Tibial nerve (tissue), 4 donors: ENCODE data around the gene FXYD5. TPM values are rescaled to one million over a fixed set of nuclear protein-coding genes. Genes with fewer than 3 reads are reported as not detected.

ENCODE experiments used
- DNase-seq, 2 donors: peaks; one replicate each; pipeline ENCODE4 v3.0.0-alpha.2; 2019; ENCODE audit warnings: low spot score in 2 of 2
- H3K27ac ChIP-seq, 4 donors: fragments of 200-600 bp; sonication (generic) in 3 of 4; one replicate each; pipeline ENCODE4 v1.5.1; 2017 to 2019; ENCODE audit warnings: mild to moderate bottlenecking in 1 of 4
- H3K27me3 ChIP-seq, 2 donors: fragments of 200-600 bp; sonication (generic) in 1 of 2; one replicate each; pipeline versions ENCODE4 v1.5.1 to v1.6.0; 2017 to 2019
- H3K36me3 ChIP-seq, 3 donors: fragments of 200-600 bp; sonication (generic); one replicate each; pipeline ENCODE4 v1.5.1; 2018 to 2019
- H3K4me1 ChIP-seq, 4 donors: fragments of 200-600 bp; sonication (generic) in 3 of 4; one replicate each; pipeline ENCODE4 v1.5.1; 2017 to 2019
- H3K4me3 ChIP-seq, 4 donors: fragments of 200-600 bp; sonication (generic) in 3 of 4; one replicate each; pipeline ENCODE4 v1.5.1; 2017 to 2019; ENCODE audit warnings: mild to moderate bottlenecking in 1 of 4, moderate library complexity in 1 of 4
- H3K9me3 ChIP-seq, 4 donors: fragments of 200-600 bp; sonication (generic) in 3 of 4; one replicate each; pipeline ENCODE4 v1.5.1; 2017 to 2019
- EP300 ChIP-seq, 2 donors: sonication (generic); formaldehyde crosslinking; IDR thresholded peaks; one replicate each; pipeline ENCODE4 v1.6.1; 2017; ENCODE audit warnings: antibody characterized with exemption in 2 of 2, mild to moderate bottlenecking in 1 of 2
- POLR2A ChIP-seq, 2 donors: fragments of 450-650 bp; IDR thresholded peaks; one replicate each; pipeline ENCODE4 v1.6.1; 2017; ENCODE audit warnings: antibody characterized with exemption in 2 of 2, mild to moderate bottlenecking in 2 of 2, moderate library complexity in 2 of 2
- WGBS, 2 donors: methylation state at CpG; one replicate each; pipeline ENCODE4 v1.1.5; 2018; 5-methylcytosine and 5-hydroxymethylcytosine counted together
- total RNA-seq, 4 donors: library from RNA; depleted of rRNA; stranded (reverse); fragments of >200 nt; gene quantifications; one replicate each; pipeline ENCODE4 v1.1.0, GENCODE V29; 2016
- TF ChIP-seq, protein P1 (sequence below), 5 experiments: fragments of 200-600 bp in 3 of 5; fragments of 450-650 bp in 2 of 5; sonication (generic) in 3 of 5; IDR thresholded peaks; one replicate each; pipeline ENCODE4 v1.5.1; 2016 to 2019; ENCODE audit warnings: antibody characterized with exemption in 5 of 5, mild to moderate bottlenecking in 3 of 5, moderate library complexity in 2 of 5

FXYD5 gene
- total RNA-seq, 4 donors from 2014 or later: 19.9 to 53.4 (median 37.5) TPM

DNA sequence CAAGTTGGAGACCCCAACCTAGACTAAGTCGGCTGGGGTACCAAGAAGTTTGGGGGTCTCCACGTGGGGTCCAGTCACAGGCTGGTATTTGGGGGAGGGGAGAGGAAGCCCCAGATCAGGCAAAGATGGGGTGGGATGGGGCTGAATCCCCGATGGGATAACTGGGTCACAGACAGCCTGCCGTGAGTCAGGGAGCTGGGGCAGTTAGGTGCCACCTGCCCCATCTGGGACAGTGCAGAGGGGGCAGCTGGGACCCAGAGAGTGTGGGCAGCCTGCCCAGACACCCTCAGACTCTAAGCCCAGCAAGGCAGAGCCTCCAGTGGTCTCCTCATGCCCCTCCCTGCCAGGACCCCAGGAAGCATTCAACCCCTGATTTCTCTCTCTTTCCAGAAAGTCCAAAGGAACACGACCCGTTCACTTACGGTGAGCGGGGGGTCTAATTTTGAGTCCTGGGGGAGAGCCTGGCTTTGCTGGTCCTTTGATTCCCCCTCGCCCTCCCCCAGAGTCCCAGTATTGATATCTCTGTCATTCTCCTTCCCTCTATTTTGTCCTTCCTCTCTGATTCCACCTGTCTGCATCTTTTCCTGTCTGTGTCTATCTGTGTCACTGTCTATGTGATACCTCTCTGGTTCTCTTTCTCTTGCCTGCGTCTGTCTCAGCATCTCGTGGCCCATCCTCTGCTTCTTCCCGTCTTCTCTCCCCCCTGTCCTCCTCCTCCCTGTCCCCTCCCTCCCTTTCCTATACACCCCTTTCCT lies 14.2 kb upstream of the FXYD5 start:
- 23 to 27% methylated on average over 12 of the region's 12 CpGs for WGBS, 2 donors
- Histone ChIP-seq H3K9me3 (no peaks in the 10 kb centered on the region), H3K4me1 (peaks cover 0 to 80% (median 43%) of the 10 kb centered on the region in 4 donors), H3K4me3 (peak overlapping the region; percentile 48 to 62 (median 54)), H3K27me3 (no peaks in the 10 kb centered on the region), H3K27ac (peak overlapping the region; percentile 88 to 99 (median 96)), H3K36me3 (no peaks in the 10 kb centered on the region)
- TF ChIP-seq POLR2A (IDR thresholded peaks at IDR 0.05) (no peak), EP300 (IDR thresholded peaks at IDR 0.05) (no peak)
- DNase-seq: no peak

DNA sequence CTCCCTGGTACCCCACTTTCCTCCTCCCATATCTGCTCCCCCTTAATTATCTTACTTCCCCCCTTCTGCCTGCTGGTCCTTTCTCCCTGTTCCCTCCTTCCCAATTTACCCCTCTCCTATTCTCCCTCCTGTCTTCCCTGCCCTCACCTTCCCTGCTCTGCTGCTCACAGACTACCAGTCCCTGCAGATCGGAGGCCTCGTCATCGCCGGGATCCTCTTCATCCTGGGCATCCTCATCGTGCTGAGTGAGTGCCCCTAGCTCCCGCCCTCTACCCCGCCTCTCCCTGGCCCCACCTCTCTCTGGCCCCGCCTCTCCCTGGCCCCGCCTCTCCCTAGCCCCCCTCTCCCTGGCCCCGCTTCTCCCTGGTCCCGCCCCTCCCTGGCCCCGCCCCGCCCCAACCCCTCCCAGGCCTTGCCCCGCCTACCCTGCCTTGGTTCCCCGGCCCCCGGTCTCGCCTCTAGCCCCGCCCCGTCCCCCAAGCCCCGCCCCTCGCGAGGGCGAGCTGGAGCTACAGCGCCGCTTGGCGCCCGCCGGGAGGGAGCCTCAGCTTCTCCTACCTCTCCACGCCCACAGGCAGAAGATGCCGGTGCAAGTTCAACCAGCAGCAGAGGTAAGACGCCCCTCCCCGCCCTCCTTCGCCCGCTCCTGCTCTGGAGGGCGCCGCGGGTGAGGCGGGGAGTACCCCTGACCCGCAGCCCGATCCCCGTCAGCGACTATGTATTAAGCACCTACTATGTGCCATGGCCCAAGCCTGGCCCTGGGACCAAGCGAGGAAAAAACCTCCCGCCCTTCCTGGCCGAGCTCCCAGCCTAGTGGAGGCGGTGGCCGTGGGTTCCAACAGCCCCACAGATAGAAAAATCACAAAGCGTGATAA lies 13.3 kb upstream of the FXYD5 start:
- Histone ChIP-seq H3K27ac (peak overlapping the region; percentile 88 to 99 (median 96)), H3K4me3 (peak overlapping the region; percentile 48 to 62 (median 54)), H3K27me3 (no peaks in the 10 kb centered on the region), H3K36me3 (no peaks in the 10 kb centered on the region), H3K4me1 (peaks cover 0 to 72% (median 37%) of the 10 kb centered on the region in 4 donors), H3K9me3 (no peaks in the 10 kb centered on the region)
- peak; percentile 94 for DNase-seq
- TF ChIP-seq, protein P1, sequence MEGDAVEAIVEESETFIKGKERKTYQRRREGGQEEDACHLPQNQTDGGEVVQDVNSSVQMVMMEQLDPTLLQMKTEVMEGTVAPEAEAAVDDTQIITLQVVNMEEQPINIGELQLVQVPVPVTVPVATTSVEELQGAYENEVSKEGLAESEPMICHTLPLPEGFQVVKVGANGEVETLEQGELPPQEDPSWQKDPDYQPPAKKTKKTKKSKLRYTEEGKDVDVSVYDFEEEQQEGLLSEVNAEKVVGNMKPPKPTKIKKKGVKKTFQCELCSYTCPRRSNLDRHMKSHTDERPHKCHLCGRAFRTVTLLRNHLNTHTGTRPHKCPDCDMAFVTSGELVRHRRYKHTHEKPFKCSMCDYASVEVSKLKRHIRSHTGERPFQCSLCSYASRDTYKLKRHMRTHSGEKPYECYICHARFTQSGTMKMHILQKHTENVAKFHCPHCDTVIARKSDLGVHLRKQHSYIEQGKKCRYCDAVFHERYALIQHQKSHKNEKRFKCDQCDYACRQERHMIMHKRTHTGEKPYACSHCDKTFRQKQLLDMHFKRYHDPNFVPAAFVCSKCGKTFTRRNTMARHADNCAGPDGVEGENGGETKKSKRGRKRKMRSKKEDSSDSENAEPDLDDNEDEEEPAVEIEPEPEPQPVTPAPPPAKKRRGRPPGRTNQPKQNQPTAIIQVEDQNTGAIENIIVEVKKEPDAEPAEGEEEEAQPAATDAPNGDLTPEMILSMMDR (IDR thresholded peaks at IDR 0.05): peak; percentile 41 to 81 (median 66)
- TF ChIP-seq POLR2A (IDR thresholded peaks at IDR 0.05): peak; percentile 78 to 98
- TF ChIP-seq EP300 (IDR thresholded peaks at IDR 0.05): peak in 1 of 2 donors; percentile 99
- WGBS, 2 donors: 10 to 11% methylated on average over 26 to 33 of the region's 48 CpGs

DNA sequence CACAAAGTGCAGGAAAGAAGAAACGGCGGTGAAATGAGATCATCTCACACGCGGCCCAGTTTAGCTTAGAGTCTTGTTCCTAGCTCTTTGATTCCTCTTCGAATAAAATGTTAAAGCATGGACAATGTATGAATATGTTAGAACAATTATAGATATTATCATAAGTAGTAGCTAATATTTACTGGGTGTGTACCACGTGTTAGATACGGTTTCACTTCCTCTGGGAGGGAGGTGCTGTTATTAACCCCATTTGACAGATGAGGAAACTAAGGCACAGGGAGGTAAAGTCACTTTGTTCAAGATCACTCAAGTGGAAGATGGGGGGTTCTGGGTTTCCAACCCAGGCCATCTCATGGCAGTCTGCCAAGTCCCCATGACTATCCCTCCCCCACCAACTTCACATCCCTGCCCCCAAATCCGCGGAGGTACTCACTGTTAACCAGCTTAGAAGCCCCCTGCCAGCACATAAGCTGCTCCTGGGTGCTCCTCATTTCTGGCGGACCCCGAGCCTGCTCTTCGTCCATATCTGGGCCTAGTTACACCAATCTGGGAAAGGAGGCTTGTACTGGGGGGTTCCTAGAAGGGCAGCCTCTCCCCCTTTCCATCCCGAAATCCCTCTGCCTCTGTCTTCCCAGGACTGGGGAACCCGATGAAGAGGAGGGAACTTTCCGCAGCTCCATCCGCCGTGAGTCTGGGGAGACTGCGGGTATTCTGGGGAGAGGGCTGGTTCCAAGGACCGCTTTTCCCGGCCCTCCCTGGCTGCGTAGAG lies 12.5 kb upstream of the FXYD5 start:
- Histone ChIP-seq H3K36me3 (no peaks in the 10 kb centered on the region), H3K4me1 (peaks cover 0 to 64% (median 29%) of the 10 kb centered on the region in 4 donors), H3K27ac (peak overlapping the region; percentile 24 to 78 (median 56)), H3K4me3 (peak overlapping the region in 3 of 4 donors; percentile 31 to 43 (median 38)), H3K27me3 (no peaks in the 10 kb centered on the region), H3K9me3 (no peaks in the 10 kb centered on the region)
- DNase-seq: no peak
- WGBS, 2 donors: 32 to 42% methylated on average over 18 to 20 of the region's 21 CpGs
- TF ChIP-seq POLR2A (IDR thresholded peaks at IDR 0.05) (no peak), EP300 (IDR thresholded peaks at IDR 0.05) (no peak)
- TF ChIP-seq, protein P1 (IDR thresholded peaks at IDR 0.05): no peak

DNA sequence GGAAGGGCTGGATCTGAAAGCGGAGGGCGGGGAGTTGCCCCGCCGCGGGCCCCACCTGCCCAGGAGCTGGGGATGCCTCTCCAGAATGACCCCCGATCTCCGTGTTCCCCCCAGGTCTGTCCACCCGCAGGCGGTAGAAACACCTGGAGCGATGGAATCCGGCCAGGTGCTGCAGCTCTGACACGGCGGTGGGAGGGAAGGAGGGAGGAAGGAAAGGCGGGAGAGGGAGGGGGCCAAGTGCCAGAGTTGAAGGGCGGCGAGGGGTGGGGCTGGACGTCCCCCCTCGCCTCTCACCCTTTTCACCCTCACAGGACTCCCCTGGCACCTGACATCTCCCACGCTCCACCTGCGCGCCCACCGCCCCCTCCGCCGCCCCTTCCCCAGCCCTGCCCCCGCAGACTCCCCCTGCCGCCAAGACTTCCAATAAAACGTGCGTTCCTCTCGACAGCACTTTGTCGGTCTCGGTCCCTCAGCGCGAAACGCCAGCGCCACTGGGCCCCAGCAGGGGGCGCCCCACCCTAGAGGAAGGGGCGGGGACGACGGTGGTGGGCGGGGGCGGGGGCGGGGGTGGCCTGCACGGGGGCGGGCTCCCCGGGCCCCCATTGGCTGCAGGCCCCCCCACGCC lies 11.8 kb upstream of the FXYD5 start:
- Histone ChIP-seq H3K9me3 (no peaks in the 10 kb centered on the region), H3K4me1 (peaks cover 0 to 57% (median 25%) of the 10 kb centered on the region in 4 donors), H3K27ac (peak overlapping the region in 2 of 4 donors; percentile 74 to 78), H3K4me3 (peak overlapping the region in 3 of 4 donors; percentile 20 to 43 (median 31)), H3K27me3 (no peaks in the 10 kb centered on the region), H3K36me3 (no peaks in the 10 kb centered on the region)
- DNase-seq: no peak
- no peak for TF ChIP-seq POLR2A (IDR thresholded peaks at IDR 0.05)
- TF ChIP-seq, protein P1 (IDR thresholded peaks at IDR 0.05): peak in 3 of 5 experiments; percentile 74 to 87 (median 77)
- no peak for TF ChIP-seq EP300 (IDR thresholded peaks at IDR 0.05)
- 21% methylated on average over 11 to 42 of the region's 46 CpGs for WGBS, 2 donors
